GDM1 (cell line): ENCODE measurements around the gene MTMR12.
"Not testable (repeated sequence)": the region's sequence is repeated elsewhere in the genome, so short reads cannot be mapped to it uniquely, and the experiment has no call there.

Source experiments
- DNase-seq: peaks from one replicate; lab custom pipeline; 2025; lab: John Stamatoyannopoulos, UW

MTMR12 gene

DNA sequence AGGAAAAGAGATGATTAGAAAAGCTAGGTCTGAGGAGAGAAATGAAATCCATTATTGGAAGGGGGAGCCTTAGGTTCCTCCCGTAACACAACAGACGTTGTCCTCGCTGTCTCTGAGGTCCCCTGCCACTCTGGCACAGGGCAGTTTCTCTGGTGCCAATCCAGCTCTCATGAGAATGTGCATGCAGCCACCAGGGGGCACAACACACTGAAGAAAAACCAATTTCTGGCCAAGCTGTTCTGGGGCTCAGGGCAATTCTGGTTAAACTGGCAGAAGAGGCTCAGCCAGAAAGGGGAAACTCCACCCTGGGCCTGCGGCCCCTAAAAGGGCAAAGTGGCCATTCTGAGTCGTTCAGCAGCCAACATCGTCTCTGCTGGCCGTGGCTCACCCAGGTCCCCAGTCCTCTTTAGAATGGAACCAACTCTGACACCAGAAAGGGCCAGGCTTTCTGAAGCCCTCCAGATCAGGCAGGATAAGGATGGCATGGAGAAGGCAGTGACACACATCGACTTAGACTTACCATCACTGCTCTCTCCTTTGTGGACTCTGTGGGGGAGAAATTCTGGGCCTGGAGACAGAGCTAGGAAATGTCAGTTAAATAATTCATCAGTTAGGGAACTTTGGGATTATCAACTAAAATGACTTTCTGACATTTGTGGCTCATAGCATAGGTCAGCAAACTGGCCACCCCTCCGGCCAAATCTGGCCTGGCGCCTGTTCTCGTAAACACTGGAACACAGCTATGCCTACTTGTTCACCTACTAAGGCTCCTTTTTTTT lies 80.1 kb downstream of the MTMR12 start:
- DNase-seq, result peak; percentile 79

DNA sequence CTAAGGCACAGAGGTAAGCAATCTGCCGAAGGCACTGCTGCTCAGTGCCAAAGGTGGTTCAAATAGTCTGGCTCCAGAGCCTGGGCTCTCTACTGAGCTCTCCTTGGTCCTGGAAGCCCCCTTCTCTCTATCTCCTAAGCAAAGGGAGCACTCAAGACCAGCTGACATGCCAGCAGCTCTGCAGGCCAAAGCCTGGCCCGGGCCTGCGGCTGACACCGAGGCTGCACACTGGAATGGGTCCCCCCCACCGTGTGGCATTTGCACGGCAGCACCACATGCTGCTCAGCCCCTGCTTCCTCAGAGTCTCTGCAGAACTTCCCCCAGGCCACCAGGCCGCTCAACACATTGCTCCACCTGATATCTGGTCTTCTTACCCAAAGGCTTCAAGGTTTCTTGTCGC lies 80.8 kb downstream of the MTMR12 start:
- peak; percentile 40 for DNase-seq

GRCh38 chr5:32231241-32231640 lies 81.5 kb downstream of the MTMR12 start:
- DNase-seq, result peak; percentile 43

DNA sequence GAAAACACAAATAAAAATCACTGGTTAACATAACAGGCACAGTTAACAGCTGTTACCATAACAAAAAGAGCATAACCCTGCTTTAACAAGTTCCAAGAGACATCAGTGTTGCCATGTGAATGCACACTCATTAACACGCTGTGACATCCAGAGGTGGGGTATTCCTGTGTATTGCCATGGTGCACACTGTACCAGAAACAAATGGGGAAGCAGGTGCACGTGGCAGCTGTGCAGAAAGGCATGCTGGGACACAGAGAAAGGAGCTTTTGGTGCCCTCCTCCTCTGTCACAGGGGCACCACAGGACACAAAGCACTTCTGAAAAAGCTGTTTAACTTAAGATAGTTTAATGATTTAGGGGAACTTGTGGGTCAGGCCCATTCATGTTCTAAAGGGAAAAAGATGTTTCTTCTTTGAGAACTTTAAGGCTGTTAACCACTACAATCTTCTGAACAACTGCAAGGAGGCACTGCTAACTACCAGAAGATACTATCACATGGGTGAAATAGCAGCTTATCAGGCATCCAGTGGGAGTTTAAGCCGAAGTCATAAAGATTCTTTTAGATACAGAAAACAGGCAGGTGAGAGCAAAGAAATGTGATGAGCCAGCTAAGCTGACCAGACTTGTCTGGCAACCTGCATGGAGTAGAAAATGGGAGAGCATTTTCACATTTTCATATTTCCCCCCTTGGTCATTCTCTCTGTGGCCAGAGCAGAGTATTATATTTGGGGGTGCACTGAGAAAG lies 82.2 kb downstream of the MTMR12 start:
- peak; percentile 47 for DNase-seq

GRCh38 chr5:32229586-32229985 lies 83.2 kb downstream of the MTMR12 start:
- DNase-seq, result no peak

GRCh38 chr5:32228816-32229215 lies 83.9 kb downstream of the MTMR12 start:
- no peak for DNase-seq

- no peak for DNase-seq
Measured at GRCh38 chr5:32225445-32225844, 87.3 kb downstream of the MTMR12 start.

DNA sequence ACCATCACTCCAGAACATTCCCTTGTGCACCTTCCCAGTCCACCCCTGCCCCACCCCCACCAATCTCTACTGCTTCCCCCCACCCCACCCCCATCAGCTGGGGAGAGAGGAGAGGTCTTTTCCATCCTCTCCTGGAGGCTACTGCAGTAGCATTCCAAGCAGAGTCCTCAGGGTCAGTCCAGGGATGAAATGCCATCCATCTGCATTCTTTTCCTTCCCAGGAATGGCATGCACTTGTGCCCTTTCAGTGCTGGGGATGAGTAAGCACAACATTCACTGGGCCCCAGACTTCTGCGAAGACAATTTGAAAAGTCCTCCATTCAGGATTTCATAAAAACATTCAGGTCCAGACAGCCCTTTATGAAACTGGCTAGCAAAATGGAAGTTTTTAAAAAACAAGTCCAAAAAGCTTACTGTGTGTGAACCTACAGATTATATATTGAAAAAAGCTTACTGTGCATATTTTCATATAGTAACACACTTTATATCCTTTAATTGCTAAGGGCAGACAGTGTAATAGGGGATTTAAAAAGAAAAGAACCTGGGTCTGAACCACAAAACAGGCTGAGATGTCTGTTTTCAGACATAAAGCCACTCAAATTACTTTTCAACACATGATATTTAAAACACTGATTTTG lies 88.6 kb downstream of the MTMR12 start:
- DNase-seq, result no peak

- no peak for DNase-seq
Measured at GRCh38 chr5:32222723-32223470, 89.8 kb downstream of the MTMR12 start.

DNA sequence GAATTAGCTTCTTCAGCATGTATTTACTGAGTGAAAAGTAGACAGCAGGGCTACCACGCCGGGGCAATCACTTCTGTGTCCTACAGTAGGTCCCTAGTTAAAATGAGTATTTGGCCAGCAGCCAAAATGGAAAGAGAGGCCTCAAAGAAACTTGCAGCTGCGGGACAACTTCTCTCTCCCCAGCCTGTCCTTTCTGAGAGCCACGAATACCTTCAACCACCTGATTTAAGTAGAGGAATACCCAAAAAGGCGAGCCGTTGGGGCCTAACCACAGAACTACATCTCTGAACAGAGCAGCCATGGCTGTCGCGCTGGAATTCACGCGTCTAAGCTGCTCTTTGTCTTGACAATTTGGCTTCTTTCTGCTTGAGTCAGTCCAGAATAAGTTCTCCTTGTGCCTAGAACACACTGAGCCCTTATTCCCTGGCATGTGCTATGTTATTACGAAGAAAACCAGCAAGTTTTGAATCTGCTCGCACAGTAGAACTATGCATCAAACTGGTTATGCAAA lies 94.8 kb downstream of the MTMR12 start:
- peak; percentile 23 for DNase-seq

- DNase-seq, result not testable (repeated sequence)
Measured at GRCh38 chr5:32214344-32214743, 98.4 kb downstream of the MTMR12 start.

GRCh38 chr5:32210151-32210550 lies 102.6 kb downstream of the MTMR12 start:
- no peak for DNase-seq

- DNase-seq, result not testable (repeated sequence)
Measured at GRCh38 chr5:32208837-32209236, 103.9 kb downstream of the MTMR12 start.

- DNase-seq, result no peak
Measured at GRCh38 chr5:32207355-32207634, 105.4 kb downstream of the MTMR12 start.

DNA sequence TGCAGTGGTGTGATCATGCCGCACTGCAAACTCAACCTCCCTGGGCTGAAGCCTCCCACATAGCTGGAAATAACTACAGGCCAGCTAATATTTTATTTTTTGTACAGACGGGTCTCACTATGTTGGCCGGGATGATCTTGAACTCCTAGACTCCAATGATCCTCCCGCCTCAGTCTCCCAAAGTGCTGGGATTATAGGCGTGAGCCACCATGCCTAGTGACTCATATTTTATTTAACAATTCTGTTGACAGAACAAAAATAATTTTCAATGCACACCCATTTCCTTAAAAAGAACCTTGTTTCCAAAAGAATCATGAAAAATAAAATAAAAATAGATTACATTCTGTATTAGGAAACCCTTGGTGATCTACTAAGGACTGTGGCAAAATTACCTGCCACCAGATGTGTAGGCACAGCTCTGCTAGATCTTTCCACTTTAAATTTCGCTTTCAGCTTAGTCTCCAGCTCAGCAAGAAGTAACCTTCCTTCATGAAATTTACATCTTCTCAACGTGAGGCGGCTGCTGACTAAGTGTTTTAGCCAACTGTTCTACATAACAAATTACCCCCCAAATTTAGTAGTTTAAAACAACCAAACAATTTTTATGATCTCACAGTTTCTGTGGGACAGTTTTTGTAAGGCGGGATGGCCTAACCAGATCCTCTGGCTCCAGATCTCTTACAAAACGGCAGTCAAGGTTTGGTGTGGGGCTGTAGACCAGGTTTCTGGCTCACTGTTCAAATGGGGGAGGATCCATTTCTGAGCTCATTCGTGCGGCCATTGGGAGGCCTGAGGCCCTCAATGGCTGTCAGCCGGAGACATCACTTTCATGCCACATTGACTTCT lies 106.0 kb downstream of the MTMR12 start:
- DNase-seq, result peak; percentile 19

- no peak for DNase-seq
Measured at GRCh38 chr5:32206053-32206452, 106.7 kb downstream of the MTMR12 start.

- no peak for DNase-seq
Measured at GRCh38 chr5:32202394-32202793, 110.3 kb downstream of the MTMR12 start.

- no peak for DNase-seq
Measured at GRCh38 chr5:32201122-32201753, 111.5 kb downstream of the MTMR12 start.

- no peak for DNase-seq
Measured at GRCh38 chr5:32197032-32197431, 115.7 kb downstream of the MTMR12 start.

- DNase-seq, result no peak
Measured at GRCh38 chr5:32195265-32195664, 117.5 kb downstream of the MTMR12 start.

GRCh38 chr5:32193591-32193990 lies 119.1 kb downstream of the MTMR12 start:
- DNase-seq, result peak; percentile 90
